GM18526 (cell line): ENCODE results near the gene TSPEAR.

ENCODE experiments used
- POLR2A ChIP-seq: IDR thresholded peaks from 3 replicates; pipeline ENCODE4 v1.6.1; 2011; ENCODE audit not compliant: insufficient read length; ENCODE audit errors: extremely low read depth

Gene TSPEAR

GRCh38 chr21:44687671-44688070 lies 23.7 kb downstream of the TSPEAR start:
- TF ChIP-seq POLR2A = no peak

GRCh38 chr21:44686843-44687561 lies 24.4 kb downstream of the TSPEAR start:
- TF ChIP-seq POLR2A = no peak

- TF ChIP-seq POLR2A = no peak
Measured at GRCh38 chr21:44686000-44686781, 25.2 kb downstream of the TSPEAR start.

GRCh38 chr21:44684483-44684882 lies 26.9 kb downstream of the TSPEAR start:
- no peak for TF ChIP-seq POLR2A

GRCh38 chr21:44684077-44684476 lies 27.3 kb downstream of the TSPEAR start:
- TF ChIP-seq POLR2A = no peak

GRCh38 chr21:44682580-44683151 lies 28.7 kb downstream of the TSPEAR start:
- TF ChIP-seq POLR2A = no peak

- TF ChIP-seq POLR2A = no peak
Measured at GRCh38 chr21:44681861-44682579, 29.4 kb downstream of the TSPEAR start, which contains the start of gene KRTAP12-1. KRTAP12-1 (minus strand) TSS chr21:44682163; CDS start chr21:44682123, 40 bp downstream.

GRCh38 chr21:44681152-44681551 lies 30.2 kb downstream of the TSPEAR start:
- TF ChIP-seq POLR2A = no peak

- no peak for TF ChIP-seq POLR2A
Measured at GRCh38 chr21:44677881-44678280, 33.5 kb downstream of the TSPEAR start.

GRCh38 chr21:44671911-44672310 lies 39.5 kb downstream of the TSPEAR start:
- TF ChIP-seq POLR2A = no peak

GRCh38 chr21:44670642-44671432 lies 40.5 kb downstream of the TSPEAR start:
- no peak for TF ChIP-seq POLR2A

GRCh38 chr21:44667612-44668011 lies 43.8 kb downstream of the TSPEAR start:
- no peak for TF ChIP-seq POLR2A

- TF ChIP-seq POLR2A = no peak
Measured at GRCh38 chr21:44666401-44667320, 44.7 kb downstream of the TSPEAR start, which contains the start of gene KRTAP12-2. KRTAP12-2 (minus strand) TSS chr21:44666927; CDS start chr21:44666886, 41 bp downstream.

GRCh38 chr21:44664691-44665090 lies 46.7 kb downstream of the TSPEAR start:
- no peak for TF ChIP-seq POLR2A
